ENCODE measurements around the gene LRRC38. TPM values are rescaled to one million over a fixed set of nuclear protein-coding genes. Genes with fewer than 3 reads are reported as not detected.

LRRC38 gene
- total RNA-seq, 1 donor from 2014 or later: not detected

DNA sequence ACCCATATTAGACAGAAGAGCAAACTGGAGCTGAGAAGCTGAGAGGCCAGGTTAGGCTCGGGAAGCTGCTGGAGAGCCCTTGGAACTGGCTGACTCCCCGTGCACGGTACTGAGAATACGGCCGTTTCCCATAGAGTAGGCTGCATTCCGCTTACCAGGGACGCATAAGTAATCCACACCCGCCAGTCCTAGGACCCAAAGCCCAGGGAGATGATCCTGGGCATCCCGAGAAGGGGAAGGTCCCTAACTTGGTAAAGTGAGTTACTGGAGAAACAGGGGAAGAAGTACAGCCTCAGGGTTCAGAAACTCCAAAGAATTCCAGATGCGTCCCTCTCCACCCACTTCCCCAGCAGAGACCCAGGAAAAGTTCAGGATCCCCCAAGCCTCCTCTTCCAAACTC, 1.3 kb downstream of the LRRC38 start:
- H3K36me3 Mint-ChIP-seq (ENCODE audit: low read depth): no peaks in the 10 kb centered on the region
- TF ChIP-seq CTCF (IDR thresholded peaks at IDR 0.05): no peak
- H3K27ac Mint-ChIP-seq: no peak overlapping the region
- peaks cover 31% of the 10 kb centered on the region for H3K27me3 Mint-ChIP-seq
- no peak overlapping the region for H3K4me3 Mint-ChIP-seq
- H3K9me3 Mint-ChIP-seq: no peaks in the 10 kb centered on the region
- POLR2A ChIA-PET: no interaction called here
- ATAC-seq (ENCODE audit: low read depth): no peak
- CTCF ChIA-PET: no interaction called here
- peaks cover 2% of the 10 kb centered on the region for H3K4me1 Mint-ChIP-seq
- intact Hi-C loops (cut with micrococcal nuclease): loop anchor here (10.0 kb wide), 1 partner anchor 152 kb away; no protein-coding TSS in a partner anchor
- no peak for DNase-seq

GRCh38 chr1:13510499-13510898, 3.3 kb downstream of the LRRC38 start:
- DNase-seq (no peak), ATAC-seq (ENCODE audit: low read depth) (no peak)
- Mint-ChIP-seq H3K27ac (no peak overlapping the region), H3K4me3 (no peak overlapping the region), H3K36me3 (ENCODE audit: low read depth) (no peaks in the 10 kb centered on the region), H3K4me1 (peaks cover 2% of the 10 kb centered on the region), H3K9me3 (no peaks in the 10 kb centered on the region), H3K27me3 (peaks cover 22% of the 10 kb centered on the region)
- ChIA-PET CTCF (no interaction called here), POLR2A (no interaction called here)
- TF ChIP-seq CTCF (IDR thresholded peaks at IDR 0.05): no peak
- intact Hi-C loops (cut with micrococcal nuclease): loop anchor here (10.0 kb wide), 1 partner anchor 154 kb away; no protein-coding TSS in a partner anchor

DNA sequence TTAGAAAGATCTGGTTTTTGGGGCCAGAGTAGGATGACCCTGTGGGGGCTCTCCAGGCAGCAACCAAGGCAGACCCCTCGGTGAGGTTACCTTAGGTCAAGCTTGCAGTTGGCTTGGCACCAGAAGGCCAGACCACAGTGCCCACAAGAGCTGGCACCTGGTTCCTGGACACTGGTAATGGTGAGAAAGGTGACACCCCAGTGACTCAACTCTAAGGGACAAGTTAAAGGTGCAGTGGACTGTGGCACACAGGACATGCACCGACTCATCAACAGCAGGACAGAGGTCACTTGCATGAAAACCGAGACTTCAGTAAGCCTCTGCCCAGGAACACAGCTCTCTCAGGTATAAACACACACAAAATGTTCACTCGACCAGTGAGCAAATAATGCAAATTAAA, 6.7 kb downstream of the LRRC38 start:
- intact Hi-C loops (cut with micrococcal nuclease): no loop called here

DNA sequence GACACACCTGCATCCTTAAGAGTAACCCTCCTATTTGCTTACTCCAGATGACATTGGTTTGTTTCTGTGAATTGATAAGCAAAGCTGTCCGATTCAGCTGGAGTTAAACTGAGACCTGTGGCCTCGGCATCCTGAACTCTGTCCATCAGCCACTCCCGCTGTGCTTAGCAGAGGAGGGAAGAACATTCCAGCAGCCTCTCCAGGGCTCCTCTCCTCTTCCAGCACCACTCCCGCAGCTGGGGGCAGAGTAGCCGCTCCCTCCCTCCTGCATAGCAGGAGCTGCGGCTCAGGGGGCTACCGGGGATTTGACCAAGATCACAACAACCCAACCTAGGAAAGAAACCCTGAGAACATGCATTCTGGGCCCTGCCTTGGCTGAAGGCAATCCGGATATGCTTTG, 8.8 kb downstream of the LRRC38 start:
- intact Hi-C loops (cut with micrococcal nuclease): no loop called here
- no peak for TF ChIP-seq CTCF (IDR thresholded peaks at IDR 0.05)
- DNase-seq (no peak), ATAC-seq (ENCODE audit: low read depth) (no peak)
- Mint-ChIP-seq H3K9me3 (no peaks in the 10 kb centered on the region), H3K27me3 (peaks cover 15% of the 10 kb centered on the region), H3K27ac (no peak overlapping the region), H3K4me1 (no peaks in the 10 kb centered on the region), H3K36me3 (ENCODE audit: low read depth) (no peaks in the 10 kb centered on the region), H3K4me3 (no peak overlapping the region)
- ChIA-PET POLR2A (no interaction called here), CTCF (no interaction called here)

More for the DNA sequence above, 6.7 kb downstream of the LRRC38 start:
- Mint-ChIP-seq H3K27me3 (peaks cover 16% of the 10 kb centered on the region), H3K4me1 (no peaks in the 10 kb centered on the region), H3K27ac (no peak overlapping the region), H3K4me3 (no peak overlapping the region), H3K36me3 (ENCODE audit: low read depth) (no peaks in the 10 kb centered on the region), H3K9me3 (no peaks in the 10 kb centered on the region)
- no peak for TF ChIP-seq CTCF (IDR thresholded peaks at IDR 0.05)
- ATAC-seq (ENCODE audit: low read depth) (no peak), DNase-seq (no peak)
- POLR2A ChIA-PET: no interaction called here
- CTCF ChIA-PET: no interaction called here

GRCh38 chr1:13500806-13501205, 13.0 kb downstream of the LRRC38 start:
- ChIA-PET CTCF (no interaction called here), POLR2A (no interaction called here)
- H3K9me3 Mint-ChIP-seq: no peaks in the 10 kb centered on the region
- H3K27ac Mint-ChIP-seq: no peak overlapping the region
- intact Hi-C loops (cut with micrococcal nuclease): no loop called here
- DNase-seq: no peak
- no peak overlapping the region for H3K4me3 Mint-ChIP-seq
- no peak for TF ChIP-seq CTCF (IDR thresholded peaks at IDR 0.05)
- no peaks in the 10 kb centered on the region for H3K36me3 Mint-ChIP-seq (ENCODE audit: low read depth)
- peaks cover 24% of the 10 kb centered on the region for H3K27me3 Mint-ChIP-seq
- H3K4me1 Mint-ChIP-seq: peaks cover 8% of the 10 kb centered on the region
- ATAC-seq (ENCODE audit: low read depth): no peak
